ENCODE measurements around the gene NLGN2. TPM values are rescaled to one million over a fixed set of nuclear protein-coding genes. Genes with fewer than 3 reads are reported as not detected.

Gene NLGN2
- total and polyA plus RNA-seq, 7 donors = 2.8 to 11.5 (median 6.5) TPM

GRCh38 chr17:7463372-7463846 lies 55.8 kb downstream of the NLGN2 start:
- peaks cover 17% of the 10 kb centered on the region for H3K4me1 ChIP-seq
- no peak overlapping the region for H3K27ac ChIP-seq
- no peak for TF ChIP-seq CTCF (IDR thresholded peaks at IDR 0.05)
- H3K9me3 ChIP-seq = no peaks in the 10 kb centered on the region
- DNase-seq (no peak), ATAC-seq (no peak)
- H3K27me3 ChIP-seq (ENCODE audit: insufficient read depth in 3 of 3, low read length in 2 of 3) = no peaks in the 10 kb centered on the region
- no peak overlapping the region for H3K4me3 ChIP-seq
- H3K36me3 ChIP-seq (ENCODE audit: insufficient read depth in 1 of 2, low read depth in 1 of 2) = peaks cover 0 to 52% of the 10 kb centered on the region in 2 donors
- intact Hi-C loops (cut with DNase I) = no loop called here
- 83 to 88% (median 87%) methylated on average over 14 of the region's 14 CpGs for WGBS, 3 donors

GRCh38 chr17:7464081-7464480 lies 56.4 kb downstream of the NLGN2 start:
- TF ChIP-seq CTCF (IDR thresholded peaks at IDR 0.05) = no peak
- no peak overlapping the region for H3K4me3 ChIP-seq
- no peak for DNase-seq
- H3K9me3 ChIP-seq = no peaks in the 10 kb centered on the region
- intact Hi-C loops (cut with DNase I) = no loop called here
- no peak for ATAC-seq
- H3K27ac ChIP-seq = no peak overlapping the region
- no peaks in the 10 kb centered on the region for H3K27me3 ChIP-seq (ENCODE audit: insufficient read depth in 3 of 3, low read length in 2 of 3)
- peaks cover 0 to 47% of the 10 kb centered on the region in 2 donors for H3K36me3 ChIP-seq (ENCODE audit: insufficient read depth in 1 of 2, low read depth in 1 of 2)
- WGBS, 3 donors = 88 to 94% (median 94%) methylated on average over 9 of the region's 9 CpGs
- peaks cover 17% of the 10 kb centered on the region for H3K4me1 ChIP-seq

- Histone ChIP-seq H3K27ac (peak overlapping the region; percentile 66), H3K4me1 (peaks cover 24% of the 10 kb centered on the region), H3K9me3 (no peaks in the 10 kb centered on the region), H3K27me3 (ENCODE audit: insufficient read depth in 3 of 3, low read length in 2 of 3) (no peaks in the 10 kb centered on the region), H3K4me3 (no peak overlapping the region), H3K36me3 (ENCODE audit: insufficient read depth in 1 of 2, low read depth in 1 of 2) (peaks cover 0 to 47% of the 10 kb centered on the region in 2 donors)
- 84 to 88% (median 87%) methylated on average over 32 to 33 of the region's 33 CpGs for WGBS, 3 donors
- TF ChIP-seq CTCF (IDR thresholded peaks at IDR 0.05) = no peak
- peak in 2 of 4 donors; percentile 1 to 3 for ATAC-seq
- intact Hi-C loops (cut with DNase I) = no loop called here
- no peak for DNase-seq
Measured at GRCh38 chr17:7465597-7466275, 58.1 kb downstream of the NLGN2 start.

- DNase-seq = no peak
- Histone ChIP-seq H3K4me1 (peaks cover 27% of the 10 kb centered on the region), H3K9me3 (no peaks in the 10 kb centered on the region), H3K4me3 (no peak overlapping the region), H3K27me3 (ENCODE audit: insufficient read depth in 3 of 3, low read length in 2 of 3) (no peaks in the 10 kb centered on the region), H3K36me3 (ENCODE audit: insufficient read depth in 1 of 2, low read depth in 1 of 2) (peaks cover 0 to 47% of the 10 kb centered on the region in 2 donors), H3K27ac (peak overlapping the region; percentile 66)
- no peak for ATAC-seq
- intact Hi-C loops (cut with DNase I) = no loop called here
- no peak for TF ChIP-seq CTCF (IDR thresholded peaks at IDR 0.05)
- 59 to 65% (median 62%) methylated on average over 9 of the region's 9 CpGs for WGBS, 3 donors
Measured at GRCh38 chr17:7466318-7466638, 58.6 kb downstream of the NLGN2 start.
